HepG2 (cell line): Measurements from ENCODE around the gene MDP1. TPM values are rescaled to one million over a fixed set of nuclear protein-coding genes. Genes with fewer than 3 reads are reported as not detected.
A peak's percentile ranks its signal among the peaks of the same experiment; 100 is the strongest.

ENCODE experiments used
- ARID3A ChIP-seq: IDR thresholded peaks from 2 replicates; pipeline ENCODE4 v1.6.1; 2012; ENCODE audit warnings: low read depth, low read length, improper control_type of control experiment
- ATF2 ChIP-seq: sonication (generic); formaldehyde crosslinking; IDR thresholded peaks from 2 replicates; pipeline ENCODE4 v1.4.0; 2020; ENCODE audit warnings: missing genetic modification reagents
- ATRX ChIP-seq: sonication (generic); formaldehyde crosslinking; IDR thresholded peaks from 2 replicates; pipeline ENCODE4 v1.4.0; 2020; ENCODE audit warnings: missing genetic modification reagents, borderline replicate concordance
- FOXP4 ChIP-seq: sonication (generic); formaldehyde crosslinking; IDR thresholded peaks from 2 replicates; pipeline ENCODE4 v1.4.0; 2020; ENCODE audit warnings: missing genetic modification reagents
- HNF1B ChIP-seq: sonication (generic); formaldehyde crosslinking; IDR thresholded peaks from 2 replicates; pipeline ENCODE4 v1.5.1; 2020; ENCODE audit warnings: mild to moderate bottlenecking, moderate library complexity, missing genetic modification reagents
- HOXA9 ChIP-seq: sonication (generic); formaldehyde crosslinking; IDR thresholded peaks from 2 replicates; pipeline ENCODE4 v1.8.1; 2022; ENCODE audit warnings: missing genetic modification reagents, mild to moderate bottlenecking, moderate library complexity, borderline replicate concordance
- MAZ ChIP-seq, 2 experiments: sonication (generic) in 1 of 2; formaldehyde crosslinking in 1 of 2; IDR thresholded peaks; 2 replicates each; pipeline versions ENCODE4 v1.5.0 to v1.6.1; 2012 to 2020; ENCODE audit warnings: low read depth in 2 of 2, mild to moderate bottlenecking in 2 of 2, borderline replicate concordance in 1 of 2, improper control_type of control experiment in 1 of 2, low read length in 1 of 2, missing genetic modification reagents in 1 of 2, moderate library complexity in 1 of 2
- NCOA5 ChIP-seq: sonication (generic); formaldehyde crosslinking; IDR thresholded peaks from 2 replicates; pipeline ENCODE4 v1.4.0; 2020; ENCODE audit warnings: missing genetic modification reagents
- RORA ChIP-seq: sonication (generic); formaldehyde crosslinking; IDR thresholded peaks from 2 replicates; pipeline ENCODE4 v1.5.0; 2020; ENCODE audit warnings: mild to moderate bottlenecking, missing genetic modification reagents, moderate library complexity
- SIN3B ChIP-seq: fragments of 150-350 bp; IDR thresholded peaks from 2 replicates; pipeline ENCODE4 v1.6.1; 2014; ENCODE audit warnings: low read length
- TBP ChIP-seq: sonication (generic); formaldehyde crosslinking; IDR thresholded peaks from 2 replicates; pipeline ENCODE4 v1.5.0; 2020; ENCODE audit warnings: missing genetic modification reagents
- THRA ChIP-seq: sonication (generic); formaldehyde crosslinking; IDR thresholded peaks from 2 replicates; pipeline ENCODE4 v1.4.0; 2020; ENCODE audit warnings: missing genetic modification reagents, borderline replicate concordance
- ZNF235 ChIP-seq: sonication (generic); formaldehyde crosslinking; IDR thresholded peaks from 2 replicates; pipeline ENCODE4 v1.8.1; 2023; ENCODE audit warnings: mild to moderate bottlenecking, missing genetic modification reagents, borderline replicate concordance
- ZNF451 ChIP-seq: sonication (generic); formaldehyde crosslinking; IDR thresholded peaks from 2 replicates; pipeline ENCODE4 v1.5.0; 2020; ENCODE audit warnings: mild to moderate bottlenecking, missing genetic modification reagents
- ZNF557 ChIP-seq: sonication (generic); formaldehyde crosslinking; IDR thresholded peaks from 2 replicates; pipeline ENCODE4 v1.4.0; 2020; ENCODE audit warnings: missing genetic modification reagents
- ZNF580 ChIP-seq: IDR thresholded peaks from 2 replicates; pipeline ENCODE4 v1.6.1; 2016; ENCODE audit warnings: low read depth, borderline replicate concordance
- ZNF678 ChIP-seq: sonication (generic); formaldehyde crosslinking; IDR thresholded peaks from 2 replicates; pipeline ENCODE4 v1.4.0; 2020; ENCODE audit warnings: mild to moderate bottlenecking, missing genetic modification reagents
- ZNF841 ChIP-seq: sonication (generic); formaldehyde crosslinking; IDR thresholded peaks from 2 replicates; pipeline ENCODE4 v1.8.1; 2023; ENCODE audit warnings: missing genetic modification reagents, borderline replicate concordance
- ZNF878 ChIP-seq: sonication (generic); formaldehyde crosslinking; IDR thresholded peaks from 2 replicates; pipeline ENCODE4 v1.8.1; 2023; ENCODE audit warnings: mild to moderate bottlenecking, missing genetic modification reagents, moderate library complexity
- polyA plus RNA-seq, 8 experiments: library from polyadenylated mRNA; depleted of rRNA in 3 of 8; stranded (reverse) in 7 of 8; unstranded in 1 of 8; fragments of >200 nt; fragmentation: Illumina TruSeq in 4 of 8; extraction: Trizol in 4 of 8; gene quantifications; 2 replicates each; pipeline versions ENCODE4 v1.2.1 to v1.2.3, GENCODE V29; 2011 to 2016; ENCODE audit warnings: low read depth in 4 of 8, missing spikeins in 1 of 8, mixed read lengths in 1 of 8; ENCODE audit not compliant: insufficient read depth in 1 of 8
- total RNA-seq, 5 experiments: library from RNA; depleted of rRNA; stranded (reverse); fragments of >200 nt; fragmentation: Illumina TruSeq; extraction: Trizol; gene quantifications; 2 replicates each; pipeline ENCODE4 v1.2.3, GENCODE V29; 2016; ENCODE audit warnings: low read depth in 1 of 5

The MDP1 gene
- total and polyA plus RNA-seq, 2 of the 13 experiments (the other 11 are each of a cell fraction or from before 2014, with no cell fraction given) = 44.1 to 48.7 TPM

- TF ChIP-seq ATF2 (CRISPR knock-in tag) (peak; percentile 98), ZNF841 (CRISPR knock-in tag) (no peak), ZNF451 (CRISPR knock-in tag) (peak; percentile 99), ZNF678 (CRISPR knock-in tag) (peak; percentile 99), MAZ (IDR thresholded peaks at IDR 0.05; ENCODE audit: borderline replicate concordance, low read depth, low read length) (peak; percentile 90), MAZ (CRISPR knock-in tag; IDR thresholded peaks at IDR 0.05; ENCODE audit: low read depth) (peak; percentile 100), ZNF557 (peak; percentile 36; the same call in 1 of the 2 replicates), SIN3B (peak; percentile 79), ZNF878 (CRISPR knock-in tag) (no peak), ARID3A (peak; percentile 9; the same call in 1 of the 2 replicates), THRA (CRISPR knock-in tag) (peak; percentile 93), ATRX (CRISPR knock-in tag) (peak; percentile 63; the same call in 1 of the 2 replicates), RORA (CRISPR knock-in tag) (no peak), NCOA5 (peak; percentile 95), ZNF580 (peak; percentile 97), HNF1B (CRISPR knock-in tag) (peak; percentile 88; the same call in 1 of the 2 replicates), FOXP4 (CRISPR knock-in tag) (peak; percentile 61), ZNF235 (peak; percentile 98), TBP (peak; percentile 82; the same call in 1 of the 2 replicates), HOXA9 (CRISPR knock-in tag) (no peak)
Measured at GRCh38 chr14:24195186-24196070, 20.4 kb downstream of the MDP1 start, which contains the start of gene TM9SF1 (continued).
